Stimulated activated CD4-positive, alpha-beta T cell treated with anti-CD3 and anti-CD28 coated beads, Interleukin-4, amount 100 ng/mL, for 4 hours (primary cell): ENCODE measurements around the gene GADL1.
A peak's percentile ranks its signal among the peaks of the same experiment; 100 is the strongest.

ENCODE experiments used
- DNase-seq, 2 experiments: peaks; one replicate each; pipeline ENCODE4 v3.0.0-alpha.2; 2020

GADL1 gene

DNA sequence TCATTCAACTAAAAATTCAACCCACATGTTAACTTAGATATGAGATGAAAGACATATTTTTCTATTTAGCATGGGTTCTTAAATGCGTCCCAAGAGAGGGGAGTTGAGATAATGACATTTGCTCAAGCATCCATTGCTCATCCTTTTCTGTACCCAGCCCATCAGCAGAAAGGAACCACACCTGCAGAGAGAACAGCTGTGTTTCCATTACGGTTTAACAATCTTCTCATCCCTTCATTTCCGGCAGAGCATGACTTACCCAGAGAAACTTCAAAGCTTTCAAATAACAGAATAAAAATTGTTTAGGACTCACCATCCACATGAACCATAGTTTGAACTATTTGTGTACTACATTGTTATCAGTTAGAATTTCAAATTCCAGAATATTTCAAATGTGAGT is 174.9 kb downstream of the GADL1 start:
- DNase-seq, result no peak

DNA sequence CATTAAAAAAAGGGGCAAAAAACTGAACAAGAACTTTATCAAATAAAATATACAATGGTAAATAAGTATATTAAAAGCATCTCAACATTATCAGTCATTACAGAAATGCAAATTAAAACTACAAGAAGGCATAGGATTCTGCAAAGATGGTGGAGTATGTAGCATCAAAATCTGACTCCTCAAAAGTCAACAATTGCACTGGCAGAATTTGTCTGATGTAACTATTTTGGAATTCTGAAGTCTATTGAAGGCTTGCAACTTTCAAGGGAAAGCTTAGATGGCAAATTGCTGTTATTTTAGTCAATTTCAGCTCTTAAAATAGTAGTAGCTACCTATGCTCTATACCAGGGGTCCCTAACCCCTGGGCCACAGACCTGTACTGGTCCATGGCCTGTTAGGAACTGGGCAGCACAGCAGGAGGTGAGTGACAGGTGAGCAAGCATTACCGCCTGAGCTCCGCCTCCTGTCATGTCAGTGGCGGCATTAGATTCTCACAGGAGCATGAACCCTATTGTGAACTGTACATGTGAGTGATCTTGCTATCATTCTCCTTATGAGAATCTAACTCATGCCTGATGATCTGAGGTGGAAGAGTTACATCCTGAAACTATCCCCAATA is 180.5 kb downstream of the GADL1 start:
- DNase-seq, result no peak

DNA sequence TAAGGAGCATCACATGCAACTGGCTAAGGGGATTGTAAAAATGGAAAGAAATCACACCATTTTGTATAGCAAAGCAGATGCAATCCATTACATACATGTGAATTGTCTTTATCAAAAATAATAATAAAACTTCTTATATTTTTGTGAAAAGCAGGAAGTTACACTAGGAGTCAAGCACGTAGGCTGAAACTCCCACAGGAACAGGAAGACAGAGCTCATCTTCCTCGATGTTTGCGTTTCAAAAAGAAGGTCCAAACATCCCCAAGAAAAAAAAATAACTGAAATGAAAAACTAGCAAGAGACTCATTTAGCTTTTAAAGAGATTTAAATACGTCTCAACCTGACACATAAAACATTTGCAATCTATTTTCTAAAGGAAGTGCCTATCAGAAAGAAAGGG is 181.5 kb downstream of the GADL1 start:
- DNase-seq, result no peak

DNA sequence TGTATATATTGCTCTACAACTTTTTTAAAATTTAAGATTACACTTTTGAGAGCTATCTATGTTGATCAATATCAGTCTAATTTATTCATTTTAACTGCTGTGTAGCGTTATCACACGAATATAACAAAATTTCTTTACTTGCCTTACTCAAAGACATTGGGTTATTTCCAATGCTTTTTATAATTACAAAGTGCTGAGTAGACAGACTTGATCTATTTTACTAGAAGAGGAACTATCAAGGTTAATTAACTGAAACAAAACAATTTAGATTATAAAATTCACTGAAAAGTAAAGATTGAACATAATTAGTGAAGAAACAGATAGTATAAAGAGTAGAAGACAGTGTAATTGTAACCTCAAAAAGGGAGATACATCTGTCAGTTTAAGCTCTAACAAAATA is 182.6 kb downstream of the GADL1 start:
- DNase-seq, result no peak

DNA sequence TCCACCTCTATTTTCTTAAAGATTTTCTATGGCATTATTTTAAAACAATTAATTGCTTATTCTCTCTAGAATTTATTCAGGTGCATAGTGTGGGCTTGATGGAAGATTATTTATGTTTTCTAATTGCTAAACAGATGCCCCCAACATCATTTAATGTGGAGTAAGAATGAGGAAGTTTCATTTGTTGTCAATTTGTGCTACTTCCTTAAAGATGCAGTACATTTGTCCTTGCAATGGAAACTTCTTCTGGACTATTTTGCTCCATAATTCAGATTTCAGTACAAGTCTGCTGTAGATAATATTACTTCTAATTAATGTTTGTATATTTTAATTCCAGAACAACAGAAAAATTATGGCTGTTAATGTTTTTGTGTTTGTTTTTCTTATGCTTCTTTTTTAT is 183.3 kb downstream of the GADL1 start:
- no peak for DNase-seq

DNA sequence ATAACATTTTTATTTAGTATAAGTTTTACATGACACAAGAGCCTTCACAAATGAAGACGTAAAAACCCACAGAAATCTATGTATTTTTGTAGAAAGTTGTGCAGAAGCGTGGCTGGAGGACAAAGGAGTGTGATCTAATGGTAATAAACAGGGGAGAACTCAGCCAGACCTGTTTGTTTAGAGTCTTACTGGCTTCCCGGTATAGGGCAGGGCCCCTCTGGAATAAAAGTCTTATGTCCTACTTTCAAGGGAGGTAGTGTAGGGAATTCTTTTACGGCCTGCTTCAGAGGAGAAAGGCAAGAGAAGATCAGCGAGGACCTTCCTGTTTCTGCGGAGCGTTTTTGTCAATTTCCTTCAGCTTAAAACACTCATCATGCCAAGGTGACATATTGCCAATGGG is 184.4 kb downstream of the GADL1 start:
- no peak for DNase-seq

DNA sequence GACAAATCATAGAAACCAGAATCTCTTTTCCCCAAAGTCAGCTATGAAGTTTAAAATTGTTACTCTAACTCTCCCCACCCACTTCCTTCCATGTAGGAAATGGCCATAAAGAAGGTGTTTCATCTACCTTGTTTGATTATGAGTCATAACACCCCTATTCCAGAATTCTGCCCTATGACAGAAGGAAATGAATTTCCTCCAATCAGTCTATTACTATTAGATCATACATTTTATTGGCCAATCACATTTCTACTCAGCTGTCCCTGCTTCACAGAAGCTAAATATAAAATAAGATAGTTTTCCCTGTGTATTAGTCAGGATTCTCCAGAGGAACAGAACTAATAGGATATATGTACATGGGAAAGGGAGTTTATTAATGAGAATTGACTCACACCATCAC is 186.0 kb downstream of the GADL1 start:
- no peak for DNase-seq

DNA sequence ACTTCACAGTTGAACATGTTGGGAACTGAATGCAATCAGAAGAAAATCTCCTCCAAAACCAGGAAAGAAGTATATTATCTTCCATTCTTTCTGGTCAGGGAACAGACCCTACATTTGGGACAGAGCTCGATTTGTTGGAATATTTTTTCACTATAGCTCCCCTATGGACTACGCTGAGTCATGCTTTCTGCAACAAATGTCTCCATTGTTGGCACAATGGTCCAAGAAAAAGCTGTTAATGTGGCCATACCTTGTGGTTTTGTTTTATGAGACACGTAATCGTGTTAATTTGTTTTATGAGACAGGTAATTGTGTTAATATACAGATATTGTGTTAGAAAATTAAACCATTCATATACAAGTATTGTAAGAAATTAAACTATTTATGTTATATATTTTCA is 186.6 kb downstream of the GADL1 start:
- no peak for DNase-seq

DNA sequence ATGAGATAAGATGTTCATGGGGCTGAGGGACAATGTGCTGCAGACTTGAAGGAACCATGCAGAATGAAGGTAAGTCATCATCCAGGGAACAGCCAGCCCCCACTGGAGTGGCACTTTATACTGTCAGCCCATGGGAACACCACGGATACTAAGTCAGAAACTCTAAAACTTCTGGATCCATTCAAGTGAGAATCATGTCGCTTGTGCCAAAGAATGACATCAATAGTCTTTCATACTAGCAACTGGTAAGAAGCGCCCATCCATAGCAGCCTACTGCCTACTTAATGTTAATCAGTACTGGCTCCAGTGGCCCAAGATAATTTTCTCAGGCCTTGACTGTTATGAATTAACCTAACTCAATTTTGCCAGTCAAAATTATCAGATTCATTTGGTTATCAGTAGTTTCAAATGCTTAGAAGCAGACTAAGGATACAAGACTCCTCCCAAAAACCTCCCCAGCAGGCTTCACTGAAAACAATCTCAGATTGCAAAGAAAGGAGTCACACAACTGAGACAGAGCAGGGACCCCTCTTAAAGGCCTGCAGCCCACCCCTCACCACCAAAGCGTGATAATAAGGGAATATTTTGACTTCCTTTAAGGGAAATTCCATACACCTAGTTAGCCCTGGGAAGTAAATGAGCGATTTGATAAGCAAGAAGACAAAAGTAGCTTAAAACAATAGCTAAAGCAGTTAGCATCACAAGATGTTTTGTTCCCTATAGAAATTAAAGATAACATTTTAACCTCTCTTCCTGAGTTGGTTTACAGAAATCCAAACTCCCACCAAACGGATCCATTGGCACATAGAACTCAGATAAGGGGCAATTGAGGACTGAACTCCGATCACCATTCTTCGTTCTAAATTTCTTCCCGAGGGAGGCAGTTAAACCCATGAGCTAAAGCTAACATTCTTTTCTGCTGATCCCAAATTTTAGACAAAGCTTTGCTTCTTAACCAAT is 189.2 kb downstream of the GADL1 start:
- DNase-seq, result no peak

DNA sequence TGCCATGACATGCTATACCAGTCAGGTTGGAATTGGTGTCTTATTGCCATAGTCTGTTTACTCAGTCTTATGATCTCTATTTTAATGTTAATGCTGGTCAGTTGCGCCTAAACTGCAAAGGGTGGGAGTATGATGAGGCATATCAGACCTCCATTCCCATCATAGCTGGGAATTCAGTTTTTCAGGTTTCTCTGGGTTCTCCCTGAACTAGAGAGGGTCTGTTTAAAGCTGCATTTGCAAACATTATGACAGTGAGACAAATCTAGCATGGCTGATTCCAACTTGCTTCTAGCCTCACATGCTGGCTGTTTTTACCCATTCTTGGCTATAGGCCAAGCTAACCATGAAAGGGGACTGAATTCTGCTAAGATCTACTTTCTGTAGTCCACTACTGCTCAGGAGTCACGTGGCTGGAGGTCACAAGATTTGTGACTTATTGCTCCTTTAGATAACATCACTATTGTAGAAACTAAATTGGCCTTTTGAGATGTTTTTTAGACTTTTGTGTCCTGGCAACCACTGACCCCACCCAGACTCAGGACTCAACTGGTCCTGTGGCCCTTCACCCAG is 191.5 kb downstream of the GADL1 start:
- DNase-seq, result no peak

DNA sequence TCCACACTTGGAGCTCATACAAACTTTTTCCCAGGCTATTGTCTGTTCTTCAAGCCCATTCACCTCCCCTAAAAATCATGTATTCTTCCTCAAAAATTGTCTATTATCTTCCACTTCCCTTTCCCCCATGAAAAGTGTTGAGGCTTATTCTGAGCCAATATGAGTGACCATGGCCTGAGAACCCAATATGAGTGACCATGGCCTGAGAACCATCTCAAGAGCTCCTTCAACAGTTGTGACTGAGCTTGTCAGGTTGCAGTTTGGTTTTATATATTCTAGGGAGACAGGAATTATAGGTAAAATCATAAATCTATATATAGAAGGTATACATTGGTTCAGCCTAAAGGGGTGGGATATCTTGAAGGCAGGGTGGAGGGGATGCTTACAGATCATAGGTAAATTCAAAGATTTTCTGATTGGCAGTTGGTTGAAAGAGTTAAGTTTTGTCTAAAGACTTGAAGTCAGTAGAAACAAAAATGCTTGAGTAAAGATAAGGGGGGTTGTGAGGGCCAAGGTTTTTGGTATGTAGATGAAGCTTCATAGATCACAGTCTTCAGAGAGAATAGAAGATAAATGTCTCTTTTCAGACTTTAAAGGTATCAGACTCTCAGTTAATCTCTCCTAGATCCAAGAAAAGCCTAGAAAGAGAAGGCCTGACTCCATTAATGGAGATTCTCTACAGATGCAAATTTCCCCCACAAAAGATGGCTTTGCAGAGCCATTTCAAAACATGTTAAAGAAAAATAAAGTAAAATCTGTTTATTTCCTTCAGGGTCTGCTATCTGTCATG is 192.2 kb downstream of the GADL1 start:
- DNase-seq, result no peak

DNA sequence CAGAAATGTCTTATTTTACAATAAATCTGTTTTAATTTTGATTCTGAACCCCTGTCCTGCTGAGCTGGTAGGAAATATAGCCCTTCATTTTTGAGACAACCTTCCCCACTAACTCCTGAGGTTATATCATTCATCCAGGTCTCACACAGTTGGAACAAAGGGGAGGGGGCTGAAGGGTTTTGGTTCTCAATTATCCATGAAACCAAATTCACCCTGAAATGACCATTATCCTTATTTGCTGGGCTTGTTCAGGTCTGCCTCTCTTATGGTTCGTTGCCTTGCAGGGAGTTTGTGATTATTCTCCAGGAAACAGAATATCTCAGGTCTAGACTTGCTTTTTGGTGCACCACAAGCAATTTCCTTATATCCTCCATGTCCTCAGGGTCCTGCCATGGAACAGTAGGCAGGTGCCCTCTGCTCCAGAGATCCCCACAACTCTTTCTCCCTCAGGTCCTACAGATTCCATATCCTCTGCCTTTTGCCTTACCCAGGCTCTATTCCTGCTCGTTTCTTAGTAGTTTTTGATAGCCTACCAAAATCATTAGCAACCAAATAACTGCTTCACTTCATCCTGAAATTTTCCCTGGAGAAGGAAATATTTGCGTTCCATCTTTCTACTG is 193.6 kb downstream of the GADL1 start:
- DNase-seq, result no peak

DNA sequence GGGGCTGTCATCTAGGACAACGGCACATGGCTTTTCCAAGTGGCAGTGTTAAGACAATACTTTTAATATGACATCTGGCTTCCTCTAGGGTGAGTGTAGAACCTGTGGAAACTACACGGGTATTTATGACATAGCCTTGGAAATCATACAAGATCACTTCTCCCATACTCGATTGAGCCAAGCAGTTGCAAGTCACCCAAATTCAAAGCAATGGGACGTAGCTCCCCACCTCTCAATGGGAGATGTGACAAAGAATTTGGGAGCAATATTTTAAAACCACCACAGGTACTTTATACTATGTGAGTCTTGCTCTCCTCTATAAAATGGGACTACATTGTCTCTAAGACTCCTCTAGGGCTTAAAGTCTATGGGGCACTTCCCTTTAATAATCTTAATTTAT is 194.5 kb downstream of the GADL1 start:
- no peak for DNase-seq

DNA sequence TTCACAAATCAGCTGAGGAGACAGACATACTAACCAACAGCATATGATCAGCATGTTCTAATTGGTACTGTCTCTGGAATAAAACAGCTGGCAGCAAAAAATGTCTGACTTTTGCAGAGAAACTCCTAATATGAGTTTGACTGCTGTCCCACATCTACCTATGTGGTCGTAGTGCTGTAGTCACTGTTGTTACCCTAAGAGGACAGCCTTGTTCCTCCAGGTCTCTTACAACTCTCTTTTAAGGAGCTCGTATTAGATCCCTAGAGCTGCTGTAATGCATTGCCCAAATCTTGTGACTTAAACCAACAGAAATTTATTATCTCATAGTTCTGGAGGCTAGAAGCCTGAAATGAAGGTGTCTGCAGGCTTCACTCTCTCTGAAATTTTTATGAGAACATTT is 195.9 kb downstream of the GADL1 start:
- no peak for DNase-seq

DNA sequence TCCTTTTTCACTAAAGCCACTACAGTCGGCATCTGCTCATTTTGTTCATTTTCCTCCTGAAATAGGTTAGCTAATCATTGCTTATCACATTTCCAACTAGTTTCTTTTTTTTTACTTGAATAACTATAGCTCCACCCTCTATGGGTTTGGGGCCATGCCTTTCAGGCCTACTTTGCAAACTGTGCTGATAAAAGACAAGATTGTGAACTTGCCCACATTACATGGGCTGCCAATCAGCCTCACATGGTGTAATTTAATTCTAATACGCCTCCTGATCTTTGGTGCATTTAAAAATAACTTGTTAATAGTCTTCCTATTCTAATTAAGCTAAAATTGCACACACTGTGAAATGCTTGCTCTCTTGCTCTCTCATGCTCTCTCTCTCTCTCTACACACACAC is 197.6 kb downstream of the GADL1 start:
- no peak for DNase-seq

DNA sequence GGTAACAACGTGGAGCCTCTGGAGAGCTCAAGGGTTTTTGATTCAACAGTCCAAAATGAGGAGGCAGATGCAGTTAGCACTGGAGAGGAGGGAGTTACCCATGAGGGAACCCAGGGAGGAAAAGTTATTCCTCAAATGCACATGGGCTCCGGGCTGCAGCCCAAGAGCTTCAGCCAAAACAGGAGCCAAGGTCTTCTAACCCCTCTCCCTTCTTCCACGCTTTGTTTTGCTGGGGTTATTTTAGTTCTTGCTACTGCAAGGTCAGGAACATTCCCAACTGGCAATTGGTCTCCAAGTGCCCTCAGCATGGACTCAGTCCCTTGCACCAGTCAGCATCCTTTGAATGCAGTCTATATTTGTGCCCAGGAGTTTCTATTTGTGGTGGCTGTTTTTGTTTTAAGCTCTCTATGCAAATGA is 198.1 kb downstream of the GADL1 start:
- DNase-seq, result no peak

DNA sequence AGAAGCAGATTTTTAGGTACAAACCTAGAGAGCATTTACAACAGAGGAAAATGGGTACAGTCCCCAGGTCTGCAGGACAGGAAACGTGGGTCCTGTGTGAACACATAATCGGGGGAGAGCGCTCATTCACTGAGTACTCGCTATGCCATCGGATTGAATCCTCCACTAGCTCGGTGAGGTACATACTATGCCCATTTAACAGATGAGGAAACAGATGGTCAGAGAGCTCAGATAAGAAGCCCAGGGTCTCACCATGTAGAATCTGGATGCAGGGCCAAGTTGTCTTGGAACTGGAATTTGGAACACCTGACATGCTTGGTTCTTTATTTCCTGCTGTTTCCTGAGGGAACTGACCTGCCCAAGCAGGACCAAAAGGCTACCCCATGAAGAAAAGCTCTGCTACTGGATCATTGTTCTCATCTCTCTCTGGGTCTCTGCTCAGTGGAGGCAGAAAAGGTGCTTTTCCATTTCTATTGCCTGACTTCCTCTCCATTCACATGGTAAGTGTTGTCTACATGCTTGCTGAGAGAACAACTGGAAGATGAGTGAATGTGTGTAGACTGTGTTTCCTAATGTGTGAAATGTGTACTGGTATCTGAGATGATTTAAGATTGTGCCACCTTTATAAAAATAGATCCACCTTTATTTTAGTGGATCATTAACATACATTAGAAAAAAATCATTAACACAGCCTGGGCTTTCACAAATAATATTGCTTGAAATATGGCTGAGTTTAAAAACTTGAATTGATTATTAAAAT is 199.0 kb downstream of the GADL1 start:
- no peak for DNase-seq

DNA sequence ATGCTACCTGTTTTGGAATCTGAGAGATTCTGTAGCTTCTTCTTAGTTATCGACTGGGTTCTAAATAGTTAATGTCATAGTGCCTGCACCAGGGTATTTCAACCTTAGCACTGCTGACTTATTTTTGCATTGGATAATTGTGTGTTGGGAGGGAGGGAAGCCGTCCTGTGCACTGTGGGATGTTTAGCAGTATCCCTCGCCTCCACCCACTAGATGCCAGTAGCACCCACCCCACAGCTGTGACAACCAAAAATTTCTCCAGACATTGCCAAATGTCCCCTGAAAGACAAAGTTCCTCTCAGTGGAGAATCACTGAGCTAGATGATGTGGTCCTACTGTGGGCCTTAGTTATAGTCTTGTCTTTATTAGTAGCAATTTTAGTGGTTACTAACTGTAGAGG is 199.8 kb downstream of the GADL1 start:
- no peak for DNase-seq

DNA sequence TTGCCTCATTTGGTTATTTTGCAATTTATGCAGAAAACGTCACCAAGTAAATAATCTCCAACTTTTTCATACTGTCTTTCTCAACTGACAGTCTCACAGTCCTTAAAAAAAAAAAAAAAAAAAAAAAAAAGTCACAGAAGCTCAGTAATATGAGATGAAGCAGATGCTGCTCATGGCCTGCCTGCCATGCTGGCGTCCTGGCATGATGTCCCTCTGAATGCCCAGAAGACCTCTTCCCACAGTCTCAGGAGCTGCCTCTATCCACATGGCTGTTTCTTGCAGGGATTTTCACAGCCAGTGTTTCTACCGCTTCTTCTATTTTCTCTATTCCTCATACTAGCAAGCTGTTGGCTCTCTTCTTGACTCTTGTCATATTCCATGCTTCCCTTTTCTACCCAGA is 200.3 kb downstream of the GADL1 start:
- DNase-seq, result no peak

DNA sequence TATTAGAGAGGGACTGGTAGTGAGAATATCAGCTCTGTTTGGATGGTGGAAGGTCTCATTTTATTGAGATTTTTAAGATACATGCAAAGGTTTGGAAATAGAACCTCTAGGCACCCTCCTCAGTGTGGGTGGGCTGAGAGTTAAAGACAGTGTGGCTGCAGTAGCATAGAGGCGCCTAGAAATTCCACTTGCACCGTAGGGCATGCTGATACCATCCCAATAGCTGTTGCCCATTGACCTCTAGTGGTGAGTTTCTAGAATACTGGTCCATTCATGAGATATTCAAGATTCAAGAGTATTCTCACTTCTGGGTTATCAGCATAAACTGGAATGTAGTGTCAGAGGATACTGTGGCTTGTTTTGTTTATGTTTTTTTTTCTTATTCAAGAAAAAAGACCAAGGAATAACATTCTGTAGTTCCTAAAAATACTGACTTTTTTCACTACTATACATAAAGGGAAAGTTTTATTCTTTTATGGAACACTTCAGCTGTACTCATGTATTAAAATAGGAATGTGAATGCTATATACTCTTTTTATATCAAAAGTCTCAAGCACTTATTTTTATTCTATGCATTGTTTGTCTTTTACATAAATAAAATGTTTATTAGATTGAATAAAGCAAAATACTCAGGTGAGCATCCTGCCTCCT is 200.9 kb downstream of the GADL1 start:
- DNase-seq, result peak in 1 of 2 experiments; percentile 54

DNA sequence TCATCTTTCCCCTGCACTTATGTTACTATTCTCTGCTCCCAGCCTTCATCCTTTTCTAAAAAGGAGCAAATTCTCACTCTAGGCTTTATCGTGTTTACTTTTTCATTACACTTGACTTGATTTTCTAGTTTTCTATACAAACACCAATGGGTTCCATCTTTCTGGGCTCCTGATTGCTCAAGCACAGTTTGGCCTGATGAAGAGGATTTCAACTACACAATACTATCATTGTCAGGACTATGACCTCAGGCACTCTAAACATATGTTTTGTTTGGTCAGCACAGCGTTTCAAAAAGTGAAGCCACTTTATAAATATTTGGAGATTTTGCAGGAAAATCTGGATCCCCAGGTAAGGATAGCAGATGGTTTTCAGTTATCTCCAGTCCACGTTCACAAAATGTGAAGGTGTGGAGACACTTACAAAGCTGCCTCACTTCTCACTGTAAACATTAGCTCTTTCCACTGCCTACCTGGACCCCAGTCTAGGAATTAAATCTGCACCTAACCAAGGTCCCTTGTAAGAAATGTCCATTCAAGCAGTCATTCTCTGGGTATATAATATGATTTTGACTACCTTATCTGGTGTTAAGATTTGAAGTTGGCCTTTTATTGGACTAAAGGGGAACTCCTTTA is 201.8 kb downstream of the GADL1 start:
- DNase-seq, result no peak
